ENCODE results near the gene MYH15. TPM values are rescaled to one million over a fixed set of nuclear protein-coding genes. Genes with fewer than 3 reads are reported as not detected.

MYH15 gene
- total and polyA plus RNA-seq, 2 of the 8 experiments (the other 6 are each of a cell fraction or from before 2014, with no cell fraction given), result under 0.01 TPM; not detected in 1

GRCh38 chr3:108527817-108528216, 17.4 kb upstream of the MYH15 start:
- no peak for DNase-seq (ENCODE audit: low read depth in 1 of 2, low spot score in 2 of 2)
- Histone ChIP-seq H4K20me1 (replicated peaks in 1 of 2; ENCODE audit: control insufficient read depth in 1 of 2, insufficient read depth in 2 of 2, low read length in 2 of 2) (no peaks in the 10 kb centered on the region), H3K4ac (replicated peaks; ENCODE audit: insufficient read length, low read depth, low read length) (no peak overlapping the region), H3K14ac (ENCODE audit: insufficient read length) (no peak overlapping the region), H2AFZ (ENCODE audit: low read length) (no peak overlapping the region), H2BK15ac (ENCODE audit: low read length) (no peak overlapping the region), H3K27ac (ENCODE audit: low read depth, low read length) (no peak overlapping the region), H3K4me1 (replicated peaks in 1 of 4; ENCODE audit: control insufficient read depth in 3 of 4, insufficient read depth in 4 of 4, low read length in 3 of 4) (no peaks in the 10 kb centered on the region), H3K9ac (replicated peaks in 1 of 4; ENCODE audit: extremely low read depth in 1 of 4, low read depth in 3 of 4, low read length in 3 of 4) (no peak overlapping the region), H2BK20ac (ENCODE audit: low read length) (no peak overlapping the region), H3K23ac (ENCODE audit: insufficient read length) (no peak overlapping the region), H2BK5ac (ENCODE audit: low read depth, low read length) (no peak overlapping the region), H3K27me3 (replicated peaks in 1 of 4; ENCODE audit: control insufficient read depth in 3 of 4, extremely low read depth in 1 of 4, insufficient read depth in 3 of 4, low read length in 3 of 4) (no peaks in the 10 kb centered on the region), H3K23me2 (ENCODE audit: low read depth, low read length) (no peaks in the 10 kb centered on the region), H3K79me2 (ENCODE audit: control insufficient read depth in 1 of 2, insufficient read depth in 2 of 2, low read length in 2 of 2) (no peaks in the 10 kb centered on the region), H3K79me1 (ENCODE audit: low read depth, low read length) (no peaks in the 10 kb centered on the region), H2BK12ac (ENCODE audit: low read depth, low read length) (no peak overlapping the region), H2AK5ac (ENCODE audit: low read depth, low read length) (no peak overlapping the region), H4K8ac (ENCODE audit: extremely low read depth, insufficient read depth, low read length) (no peak overlapping the region), H3K18ac (ENCODE audit: extremely low read depth, low read length) (no peak overlapping the region), H4K5ac (ENCODE audit: insufficient read length, low read depth, low read length) (no peak overlapping the region), H3K36me3 (ENCODE audit: control insufficient read depth in 2 of 4, insufficient read depth in 4 of 4, low read length in 3 of 4) (no peaks in the 10 kb centered on the region), H3K4me3 (ENCODE audit: extremely low read depth in 1 of 4, insufficient read depth in 2 of 4, low read depth in 3 of 4, low read length in 4 of 4) (no peak overlapping the region), H3K4me2 (ENCODE audit: insufficient read depth in 1 of 2, low read depth in 2 of 2, low read length in 2 of 2) (no peak overlapping the region), H2BK120ac (replicated peaks; ENCODE audit: low read depth, low read length) (no peak overlapping the region), H4K91ac (replicated peaks; ENCODE audit: insufficient read length, low read length) (no peak overlapping the region), H3K56ac (replicated peaks; ENCODE audit: insufficient read length, low read depth, low read length) (no peak overlapping the region), H3K9me3 (ENCODE audit: insufficient read depth in 2 of 2, low read depth in 1 of 2, low read length in 1 of 2) (no peaks in the 10 kb centered on the region)
- no peak for TF ChIP-seq SIRT6 (IDR thresholded peaks at IDR 0.05; ENCODE audit: low read length)
- TF ChIP-seq GABPA (IDR thresholded peaks at IDR 0.05; ENCODE audit: borderline replicate concordance, insufficient read depth, low read length), result no peak
- no peak for TF ChIP-seq CTBP2 (IDR thresholded peaks at IDR 0.05; ENCODE audit: borderline replicate concordance, insufficient read depth, insufficient read length, low read length)
- no peak for TF ChIP-seq JUN (IDR thresholded peaks at IDR 0.05; ENCODE audit: low read depth, low read length)
- no peak for TF ChIP-seq RXRA (IDR thresholded peaks at IDR 0.05; ENCODE audit: insufficient read depth, low read depth, low read length)
- TF ChIP-seq EGR1 (IDR thresholded peaks at IDR 0.05; ENCODE audit: borderline replicate concordance, low read depth, low read length), result no peak
- TF ChIP-seq TAF7 (optimal IDR thresholded peaks at IDR 0.05; ENCODE audit: borderline replicate concordance, low read depth, low read length), result no peak
- no peak for TF ChIP-seq E2F6 (IDR thresholded peaks at IDR 0.05)
- TF ChIP-seq TEAD4 (IDR thresholded peaks at IDR 0.05; ENCODE audit: low read depth, low read length), result no peak
- TF ChIP-seq SUZ12 (IDR thresholded peaks at IDR 0.05; ENCODE audit: low read length), result no peak
- TF ChIP-seq BACH1 (IDR thresholded peaks at IDR 0.05; ENCODE audit: low read length), result no peak
- WGBS, 2 experiments (ENCODE audit: extremely low coverage in 1 of 2, insufficient coverage in 1 of 2, insufficient read length in 1 of 2, insufficient replicate concordance in 2 of 2, low coverage in 1 of 2, low lambda C conversion rate in 2 of 2, missing lambda C conversion rate in 1 of 2), result 80% methylated on average over 2 of the region's 2 CpGs; no CpG with 5 or more reads in 1 of the 2 experiments
- ChIA-PET POLR2A (ENCODE audit: partially characterized antibody) (no interaction called here), CTCF (ENCODE audit: partially characterized antibody) (interaction anchor here (0.8 kb wide), 1 partner anchor 352 kb away, joined by 3 read pairs; no protein-coding TSS in a partner anchor)
- FAIRE-seq, result no peak
